ENCODE measurements around the gene LRRC1. TPM values are rescaled to one million over a fixed set of nuclear protein-coding genes. Genes with fewer than 3 reads are reported as not detected.
A peak's percentile ranks its signal among the peaks of the same experiment; 100 is the strongest.

LRRC1 gene
- total and polyA plus RNA-seq, 2 of the 13 experiments (the other 11 are each of a cell fraction or from before 2014, with no cell fraction given): 15.6 to 27.7 TPM

DNA sequence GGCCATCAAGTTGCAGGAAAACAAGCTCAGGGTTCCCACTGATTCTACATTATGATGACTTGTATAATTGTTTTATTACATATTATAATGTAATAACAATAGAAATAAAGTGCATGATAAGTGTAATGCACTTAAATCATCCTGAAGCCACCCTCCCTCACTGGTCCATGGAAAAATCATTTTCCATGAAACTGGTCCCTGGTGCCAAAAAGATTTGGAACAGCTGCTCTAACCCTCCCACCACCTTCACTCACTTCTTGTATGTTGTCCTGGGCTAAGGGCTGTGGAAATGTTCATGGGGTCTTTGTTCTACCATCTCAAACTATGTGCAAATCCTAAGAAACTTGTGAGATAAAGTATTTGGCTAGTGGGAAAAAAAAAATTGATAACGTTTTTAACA is 133.8 kb downstream of the LRRC1 start:
- 53% methylated on average over 1 of the region's 1 CpG for WGBS (ENCODE audit: low lambda C conversion rate)
- BruUV-seq (replicated peaks): no TSS peak

DNA sequence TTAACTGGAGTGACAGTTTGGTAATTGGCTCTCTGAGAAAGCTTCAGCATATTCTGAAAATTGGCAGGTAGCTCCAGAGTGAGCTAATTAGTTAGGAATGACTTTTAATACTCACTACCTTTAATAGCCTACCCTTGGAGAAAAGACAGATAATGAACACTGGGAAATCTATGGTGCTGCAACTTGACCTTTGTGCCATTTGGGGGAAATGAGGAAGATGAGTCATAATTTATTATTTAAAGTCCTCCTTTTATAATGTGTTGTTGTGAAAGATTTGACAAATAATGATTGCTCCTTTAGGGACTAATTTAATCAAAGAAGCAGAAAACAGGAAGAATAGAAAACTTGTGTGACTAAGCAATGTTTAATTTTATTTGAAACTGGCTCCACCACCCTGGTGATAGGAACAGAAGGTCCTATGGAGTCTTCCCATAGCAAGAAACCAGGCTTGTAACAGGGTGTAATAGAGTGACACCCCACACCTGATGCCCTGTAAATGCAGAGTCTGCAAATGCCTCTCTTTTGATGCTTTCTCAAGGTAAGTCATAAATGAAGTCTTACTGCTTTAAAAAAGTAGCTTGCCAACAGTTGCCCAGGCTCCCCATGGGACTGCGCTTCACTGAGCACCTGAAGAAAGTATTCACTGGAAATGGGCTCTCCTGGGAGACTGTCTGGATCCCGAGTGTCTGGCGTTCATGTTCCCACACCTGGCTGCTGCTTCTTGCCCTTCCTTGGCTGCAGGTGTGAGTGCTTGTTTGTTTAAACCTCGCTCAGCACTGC is 134.4 kb downstream of the LRRC1 start:
- ChIA-PET CTCF (ENCODE audit: low intra/inter-chr PET ratio, low total read pairs) (no interaction called here), POLR2A (no interaction called here)
- no peak overlapping the region for H3K4me2 ChIP-seq (ENCODE audit: low read depth, low read length)
- no peaks in the 10 kb centered on the region for H3K36me3 ChIP-seq (replicated peaks in 1 of 2; ENCODE audit: control insufficient read depth in 1 of 2, insufficient read depth in 2 of 2, low read length in 2 of 2)
- ATAC-seq (no peak), FAIRE-seq (peak; percentile 23), DNase-seq (ENCODE audit: low spot score) (peak; percentile 40)
- no peak overlapping the region for H3K4me3 ChIP-seq (replicated peaks in 1 of 3; ENCODE audit: insufficient read depth in 1 of 3, low read depth in 2 of 3, low read length in 3 of 3)
- no peaks in the 10 kb centered on the region for H4K20me1 ChIP-seq (ENCODE audit: insufficient read depth, low read length)
- intact Hi-C loops (cut with micrococcal nuclease; ENCODE audit: unreplicated experiment) (no loop called here), in situ Hi-C loops (cut with HindIII; ENCODE audit: extremely low pct_ligation_motif_present, low pct_unique_long_range_greater_than_20kb) (no loop called here)
- BruUV-seq (replicated peaks): no TSS peak
- no peak overlapping the region for H2AFZ ChIP-seq (ENCODE audit: low read length)
- TF ChIP-seq, protein P1, sequence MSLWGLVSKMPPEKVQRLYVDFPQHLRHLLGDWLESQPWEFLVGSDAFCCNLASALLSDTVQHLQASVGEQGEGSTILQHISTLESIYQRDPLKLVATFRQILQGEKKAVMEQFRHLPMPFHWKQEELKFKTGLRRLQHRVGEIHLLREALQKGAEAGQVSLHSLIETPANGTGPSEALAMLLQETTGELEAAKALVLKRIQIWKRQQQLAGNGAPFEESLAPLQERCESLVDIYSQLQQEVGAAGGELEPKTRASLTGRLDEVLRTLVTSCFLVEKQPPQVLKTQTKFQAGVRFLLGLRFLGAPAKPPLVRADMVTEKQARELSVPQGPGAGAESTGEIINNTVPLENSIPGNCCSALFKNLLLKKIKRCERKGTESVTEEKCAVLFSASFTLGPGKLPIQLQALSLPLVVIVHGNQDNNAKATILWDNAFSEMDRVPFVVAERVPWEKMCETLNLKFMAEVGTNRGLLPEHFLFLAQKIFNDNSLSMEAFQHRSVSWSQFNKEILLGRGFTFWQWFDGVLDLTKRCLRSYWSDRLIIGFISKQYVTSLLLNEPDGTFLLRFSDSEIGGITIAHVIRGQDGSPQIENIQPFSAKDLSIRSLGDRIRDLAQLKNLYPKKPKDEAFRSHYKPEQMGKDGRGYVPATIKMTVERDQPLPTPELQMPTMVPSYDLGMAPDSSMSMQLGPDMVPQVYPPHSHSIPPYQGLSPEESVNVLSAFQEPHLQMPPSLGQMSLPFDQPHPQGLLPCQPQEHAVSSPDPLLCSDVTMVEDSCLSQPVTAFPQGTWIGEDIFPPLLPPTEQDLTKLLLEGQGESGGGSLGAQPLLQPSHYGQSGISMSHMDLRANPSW (CRISPR knock-in tag; IDR thresholded peaks at IDR 0.05; ENCODE audit: borderline replicate concordance): no peak
- 0 out of 2 replicates have a peak, but pooled peaks have one; percentile 17 for TF ChIP-seq ZNF501 (CRISPR knock-in tag; IDR thresholded peaks at IDR 0.05)
- 98% methylated on average over 4 of the region's 4 CpGs for WGBS (ENCODE audit: low lambda C conversion rate)
- H3K9me3 ChIP-seq (ENCODE audit: low read length): no peaks in the 10 kb centered on the region
- no peaks in the 10 kb centered on the region for H3K27me3 ChIP-seq (ENCODE audit: control insufficient read depth in 1 of 2, insufficient read depth in 2 of 2, low read length in 2 of 2)
- H3K4me1 ChIP-seq (ENCODE audit: insufficient read depth, low read length): peaks cover 6% of the 10 kb centered on the region; the same call in 1 of the 2 replicates
- no peak overlapping the region for H3K9ac ChIP-seq (ENCODE audit: insufficient read depth, low read depth, low read length)
- no peak overlapping the region for H3K27ac ChIP-seq (ENCODE audit: extremely low read length, insufficient read depth, low read length)
- H3K79me2 ChIP-seq (ENCODE audit: insufficient read depth, low read length): no peaks in the 10 kb centered on the region

More for the DNA sequence above, 133.8 kb downstream of the LRRC1 start:
- H3K9me3 ChIP-seq (ENCODE audit: low read length): no peaks in the 10 kb centered on the region
- CTCF ChIA-PET (ENCODE audit: low intra/inter-chr PET ratio, low total read pairs): no interaction called here
- no peak overlapping the region for H3K27ac ChIP-seq (ENCODE audit: extremely low read length, insufficient read depth, low read length)
- H4K20me1 ChIP-seq (ENCODE audit: insufficient read depth, low read length): no peaks in the 10 kb centered on the region
- no peak overlapping the region for H3K4me2 ChIP-seq (ENCODE audit: low read depth, low read length)
- no peak overlapping the region for H2AFZ ChIP-seq (ENCODE audit: low read length)
- ATAC-seq (no peak), FAIRE-seq (no peak), DNase-seq (ENCODE audit: low spot score) (no peak)
- H3K4me1 ChIP-seq (ENCODE audit: insufficient read depth, low read length): peaks cover 6% of the 10 kb centered on the region; the same call in 1 of the 2 replicates
- in situ Hi-C loops (cut with HindIII; ENCODE audit: extremely low pct_ligation_motif_present, low pct_unique_long_range_greater_than_20kb): no loop called here
- H3K27me3 ChIP-seq (ENCODE audit: control insufficient read depth in 1 of 2, insufficient read depth in 2 of 2, low read length in 2 of 2): no peaks in the 10 kb centered on the region
- POLR2A ChIA-PET: no interaction called here
- no peak overlapping the region for H3K4me3 ChIP-seq (replicated peaks in 1 of 3; ENCODE audit: insufficient read depth in 1 of 3, low read depth in 2 of 3, low read length in 3 of 3)
- H3K79me2 ChIP-seq (ENCODE audit: insufficient read depth, low read length): no peaks in the 10 kb centered on the region
- no peak overlapping the region for H3K9ac ChIP-seq (ENCODE audit: insufficient read depth, low read depth, low read length)
- TF ChIP-seq RBM22 (optimal IDR thresholded peaks at IDR 0.05; ENCODE audit: low read length) (no peak), ZNF7 (CRISPR knock-in tag; IDR thresholded peaks at IDR 0.05) (0 out of 2 replicates have a peak, but pooled peaks have one; percentile 22)
- intact Hi-C loops (cut with micrococcal nuclease; ENCODE audit: unreplicated experiment): no loop called here
- H3K36me3 ChIP-seq (replicated peaks in 1 of 2; ENCODE audit: control insufficient read depth in 1 of 2, insufficient read depth in 2 of 2, low read length in 2 of 2): 0 out of 5 replicates have a peak, but pooled peaks cover 0 to 1% of the 10 kb centered on the region in 2 experiments

All from HepG2 (cell line).